ENCODE data around the gene ACAP3. TPM values are rescaled to one million over a fixed set of nuclear protein-coding genes. Genes with fewer than 3 reads are reported as not detected.
A peak's percentile ranks its signal among the peaks of the same experiment; 100 is the strongest.

ACAP3 gene
- total and polyA plus RNA-seq, 4 experiments from 2014 or later = 5.4 to 65.6 (median 33.3) TPM

- POLR2A ChIA-PET (ENCODE audit: partially characterized antibody) = no interaction called here
- Mint-ChIP-seq H3K4me1 (peaks cover 0 to 9% (median 4%) of the 10 kb centered on the region in 4 donors), H3K4me3 (no peak overlapping the region), H3K27ac (no peak overlapping the region), H3K9me3 (no peaks in the 10 kb centered on the region), H3K27me3 (no peaks in the 10 kb centered on the region), H3K36me3 (no peaks in the 10 kb centered on the region)
- no peaks in the 10 kb centered on the region for H3K9me3 ChIP-seq (ENCODE audit: control insufficient read depth in 1 of 2, low read length in 2 of 2)
- H3K4me3 ChIP-seq (ENCODE audit: low read length in 2 of 2) = no peak overlapping the region
- no peak for DNase-seq
- CTCF ChIA-PET (ENCODE audit: partially characterized antibody) = no interaction called here
- H3K27me3 ChIP-seq (ENCODE audit: insufficient read depth, low read length) = no peaks in the 10 kb centered on the region
- H3K36me3 ChIP-seq (ENCODE audit: insufficient read depth, low read length) = no peaks in the 10 kb centered on the region
- no peak overlapping the region for H3K27ac ChIP-seq (ENCODE audit: low read depth, low read length)
- intact Hi-C loops (cut with micrococcal nuclease) = no loop called here
- no peaks in the 10 kb centered on the region for H3K4me1 ChIP-seq (ENCODE audit: insufficient read depth, low read length)
Observed at GRCh38 chr1:1332774-1333480, 25.2 kb upstream of the ACAP3 start.

GRCh38 chr1:1332031-1332755 is 24.5 kb upstream of the ACAP3 start:
- Histone ChIP-seq H3K27ac (ENCODE audit: low read depth, low read length) (no peak overlapping the region), H3K9me3 (ENCODE audit: control insufficient read depth in 1 of 2, low read length in 2 of 2) (no peaks in the 10 kb centered on the region), H3K27me3 (ENCODE audit: insufficient read depth, low read length) (no peaks in the 10 kb centered on the region), H3K4me3 (ENCODE audit: low read length in 2 of 2) (no peak overlapping the region), H3K36me3 (ENCODE audit: insufficient read depth, low read length) (no peaks in the 10 kb centered on the region), H3K4me1 (ENCODE audit: insufficient read depth, low read length) (peaks cover under 1% of the 10 kb centered on the region)
- Mint-ChIP-seq H3K4me3 (no peak overlapping the region), H3K27me3 (no peaks in the 10 kb centered on the region), H3K36me3 (peaks cover 0 to 1% of the 10 kb centered on the region in 2 donors), H3K4me1 (peaks cover 0 to 13% (median 4%) of the 10 kb centered on the region in 4 donors), H3K27ac (no peak overlapping the region), H3K9me3 (no peaks in the 10 kb centered on the region)
- no peak for DNase-seq
- POLR2A ChIA-PET (ENCODE audit: partially characterized antibody) = interaction anchor here (1.0 kb wide), 1 partner anchor 46 kb away, joined by 4 read pairs; no protein-coding TSS in a partner anchor
- intact Hi-C loops (cut with micrococcal nuclease) = no loop called here
- CTCF ChIA-PET (ENCODE audit: partially characterized antibody) = no interaction called here

GRCh38 chr1:1331068-1331965 is 23.6 kb upstream of the ACAP3 start, which contains the start of gene TAS1R3:
Gene TAS1R3, plus strand, starts transcription at chr1:1331280. Its CDS starts 66 bp downstream, at chr1:1331346.
- CTCF ChIA-PET (ENCODE audit: partially characterized antibody) = no interaction called here
- Mint-ChIP-seq H3K27me3 (no peaks in the 10 kb centered on the region), H3K9me3 (no peaks in the 10 kb centered on the region), H3K4me1 (peaks cover 2 to 19% (median 5%) of the 10 kb centered on the region in 4 donors), H3K27ac (no peak within 1 kb of the TSS), H3K4me3 (no peak within 1 kb of the TSS), H3K36me3 (peaks cover 0 to 1% of the 10 kb centered on the region in 2 donors)
- no peaks in the 10 kb centered on the region for H3K9me3 ChIP-seq (ENCODE audit: control insufficient read depth in 1 of 2, low read length in 2 of 2)
- intact Hi-C loops (cut with micrococcal nuclease) = no loop called here
- H3K36me3 ChIP-seq (ENCODE audit: insufficient read depth, low read length) = no peaks in the 10 kb centered on the region
- no peak for DNase-seq
- no peak within 1 kb of the TSS for H3K27ac ChIP-seq (ENCODE audit: low read depth, low read length)
- H3K4me3 ChIP-seq (ENCODE audit: low read length in 2 of 2) = no peak within 1 kb of the TSS
- H3K4me1 ChIP-seq (ENCODE audit: insufficient read depth, low read length) = peaks cover 9% of the 10 kb centered on the region
- POLR2A ChIA-PET (ENCODE audit: partially characterized antibody) = interaction anchor here (1.0 kb wide), 2 partner anchors 17 to 47 kb away, joined by 3 to 4 read pairs; no protein-coding TSS in a partner anchor
- H3K27me3 ChIP-seq (ENCODE audit: insufficient read depth, low read length) = no peaks in the 10 kb centered on the region

- intact Hi-C loops (cut with micrococcal nuclease) = no loop called here
- DNase-seq = no peak
- no peak overlapping the region for H3K4me3 Mint-ChIP-seq
- H3K27me3 ChIP-seq (ENCODE audit: insufficient read depth, low read length) = no peaks in the 10 kb centered on the region
- no peaks in the 10 kb centered on the region for H3K9me3 ChIP-seq (ENCODE audit: control insufficient read depth in 1 of 2, low read length in 2 of 2)
- no peak overlapping the region for H3K27ac Mint-ChIP-seq
- no peaks in the 10 kb centered on the region for H3K9me3 Mint-ChIP-seq
- H3K27me3 Mint-ChIP-seq = no peaks in the 10 kb centered on the region
- peaks cover 4 to 27% (median 11%) of the 10 kb centered on the region in 4 donors for H3K4me1 Mint-ChIP-seq
- no peaks in the 10 kb centered on the region for H3K36me3 ChIP-seq (ENCODE audit: insufficient read depth, low read length)
- H3K4me1 ChIP-seq (ENCODE audit: insufficient read depth, low read length) = peaks cover 17% of the 10 kb centered on the region
- H3K27ac ChIP-seq (ENCODE audit: low read depth, low read length) = no peak overlapping the region
- H3K36me3 Mint-ChIP-seq = peaks cover 0 to 3% of the 10 kb centered on the region in 2 donors
- POLR2A ChIA-PET (ENCODE audit: partially characterized antibody) = interaction anchor here (1.0 kb wide), 1 partner anchor 18 kb away, joined by 3 read pairs; no protein-coding TSS in a partner anchor
- CTCF ChIA-PET (ENCODE audit: partially characterized antibody) = no interaction called here
- no peak overlapping the region for H3K4me3 ChIP-seq (ENCODE audit: low read length in 2 of 2)
Observed at GRCh38 chr1:1330366-1331067, 22.8 kb upstream of the ACAP3 start.

- H3K36me3 Mint-ChIP-seq = peaks cover 0 to 3% of the 10 kb centered on the region in 2 donors
- H3K4me1 Mint-ChIP-seq = peaks cover 4 to 29% (median 14%) of the 10 kb centered on the region in 4 donors
- intact Hi-C loops (cut with micrococcal nuclease) = no loop called here
- Histone ChIP-seq H3K9me3 (ENCODE audit: control insufficient read depth in 1 of 2, low read length in 2 of 2) (no peaks in the 10 kb centered on the region), H3K27ac (ENCODE audit: low read depth, low read length) (no peak overlapping the region), H3K4me1 (ENCODE audit: insufficient read depth, low read length) (peaks cover 24% of the 10 kb centered on the region), H3K27me3 (ENCODE audit: insufficient read depth, low read length) (no peaks in the 10 kb centered on the region), H3K4me3 (ENCODE audit: low read length in 2 of 2) (no peak overlapping the region), H3K36me3 (ENCODE audit: insufficient read depth, low read length) (no peaks in the 10 kb centered on the region)
- no peak for DNase-seq
- H3K4me3 Mint-ChIP-seq = peak overlapping the region in 1 of 8 donors; percentile 39
- no peaks in the 10 kb centered on the region for H3K27me3 Mint-ChIP-seq
- ChIA-PET POLR2A (ENCODE audit: partially characterized antibody) (interaction anchor here (1.0 to 1.3 kb wide), 2 partner anchors 19 kb away, joined by 3 read pairs; no protein-coding TSS in a partner anchor), CTCF (ENCODE audit: partially characterized antibody) (no interaction called here)
- H3K9me3 Mint-ChIP-seq = no peaks in the 10 kb centered on the region
- peak overlapping the region in 2 of 7 donors; percentile 46 to 52 for H3K27ac Mint-ChIP-seq
Observed at GRCh38 chr1:1329304-1330210, 21.8 kb upstream of the ACAP3 start.

GRCh38 chr1:1328254-1328653 is 20.5 kb upstream of the ACAP3 start:
- no peak overlapping the region for H3K27ac Mint-ChIP-seq
- no peak for DNase-seq
- CTCF ChIA-PET (ENCODE audit: partially characterized antibody) = no interaction called here
- peaks cover 7 to 35% (median 20%) of the 10 kb centered on the region in 4 donors for H3K4me1 Mint-ChIP-seq
- H3K27ac ChIP-seq (ENCODE audit: low read depth, low read length) = no peak overlapping the region
- H3K4me3 ChIP-seq (ENCODE audit: low read length in 2 of 2) = no peak overlapping the region
- no peaks in the 10 kb centered on the region for H3K36me3 ChIP-seq (ENCODE audit: insufficient read depth, low read length)
- no peaks in the 10 kb centered on the region for H3K27me3 Mint-ChIP-seq
- no peaks in the 10 kb centered on the region for H3K9me3 ChIP-seq (ENCODE audit: control insufficient read depth in 1 of 2, low read length in 2 of 2)
- POLR2A ChIA-PET (ENCODE audit: partially characterized antibody) = interaction anchor here (1.0 to 1.3 kb wide), 2 partner anchors 18 to 20 kb away, joined by 3 read pairs; no protein-coding TSS in a partner anchor
- H3K4me3 Mint-ChIP-seq = no peak overlapping the region
- intact Hi-C loops (cut with micrococcal nuclease) = no loop called here
- peaks cover 28% of the 10 kb centered on the region for H3K4me1 ChIP-seq (ENCODE audit: insufficient read depth, low read length)
- no peaks in the 10 kb centered on the region for H3K27me3 ChIP-seq (ENCODE audit: insufficient read depth, low read length)
- peaks cover 0 to 4% of the 10 kb centered on the region in 2 donors for H3K36me3 Mint-ChIP-seq
- peaks cover 0 to 2% (median 0%) of the 10 kb centered on the region in 8 donors for H3K9me3 Mint-ChIP-seq
